ENCODE measurements around the gene ANP32E. TPM values are rescaled to one million over a fixed set of nuclear protein-coding genes. Genes with fewer than 3 reads are reported as not detected.
"Not testable (repeated sequence)": the region's sequence is repeated elsewhere in the genome, so short reads cannot be mapped to it uniquely, and the experiment has no call there.

Gene ANP32E
- total RNA-seq, 2 donors from 2014 or later = 181 to 187 TPM

DNA sequence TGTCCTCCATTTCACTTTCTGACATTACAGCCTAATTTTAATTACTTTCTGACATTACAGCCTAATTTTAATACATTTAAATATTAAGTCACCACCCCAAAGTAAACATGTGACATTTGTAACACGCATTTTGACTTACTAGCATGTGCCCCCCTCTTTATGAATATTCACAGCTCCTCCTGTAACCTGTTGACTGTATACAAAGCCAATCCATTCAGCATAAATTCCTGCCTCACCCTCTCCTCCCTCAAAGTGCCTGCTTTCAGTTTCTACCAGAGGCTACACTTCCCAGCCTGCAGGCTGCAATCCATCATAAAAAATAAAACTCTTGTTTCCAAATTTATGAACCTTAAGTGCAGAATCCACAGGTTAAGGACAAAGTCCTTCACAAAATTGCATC, 39.5 kb downstream of the ANP32E start:
- no peak for DNase-seq (ENCODE audit: low spot score in 2 of 2)
- ATAC-seq = no peak
- no peak overlapping the region for H3K27ac Mint-ChIP-seq
- H3K36me3 Mint-ChIP-seq = no peaks in the 10 kb centered on the region
- no peaks in the 10 kb centered on the region for H3K9me3 Mint-ChIP-seq

DNA sequence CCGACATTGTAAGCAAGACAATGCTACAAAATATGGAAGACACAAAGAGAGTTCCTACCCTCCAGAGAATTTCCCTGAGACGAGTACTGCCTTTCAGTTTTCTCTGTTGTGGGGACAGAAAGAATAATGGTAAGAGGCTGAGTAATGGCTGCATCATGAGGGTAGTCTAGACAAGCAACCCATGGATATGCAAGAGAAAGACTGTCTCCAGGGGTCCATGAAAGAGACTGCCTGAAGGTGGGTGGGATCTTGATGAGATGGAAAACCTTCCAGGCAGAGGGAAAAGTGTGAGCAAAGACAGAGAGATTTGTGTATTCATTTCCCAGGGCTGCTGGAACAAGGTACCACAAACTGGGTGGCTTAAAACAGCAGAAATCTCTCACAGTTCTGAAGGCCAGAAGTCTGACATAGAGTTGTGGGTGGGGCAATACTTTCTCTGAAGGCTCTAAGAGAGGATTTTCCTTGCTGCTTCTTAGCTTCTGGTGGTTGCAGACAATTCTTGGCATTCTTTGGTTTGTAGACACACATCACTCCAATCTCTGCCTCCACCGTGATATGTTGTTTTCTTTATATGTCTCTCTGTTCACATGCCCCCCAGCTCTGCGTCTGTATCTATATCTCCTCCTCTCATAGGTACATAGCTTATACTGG, 41.4 kb downstream of the ANP32E start:
- Mint-ChIP-seq H3K27ac (no peak overlapping the region), H3K9me3 (no peaks in the 10 kb centered on the region), H3K36me3 (no peaks in the 10 kb centered on the region)
- ATAC-seq (no peak), DNase-seq (ENCODE audit: low spot score in 2 of 2) (no peak)

DNA sequence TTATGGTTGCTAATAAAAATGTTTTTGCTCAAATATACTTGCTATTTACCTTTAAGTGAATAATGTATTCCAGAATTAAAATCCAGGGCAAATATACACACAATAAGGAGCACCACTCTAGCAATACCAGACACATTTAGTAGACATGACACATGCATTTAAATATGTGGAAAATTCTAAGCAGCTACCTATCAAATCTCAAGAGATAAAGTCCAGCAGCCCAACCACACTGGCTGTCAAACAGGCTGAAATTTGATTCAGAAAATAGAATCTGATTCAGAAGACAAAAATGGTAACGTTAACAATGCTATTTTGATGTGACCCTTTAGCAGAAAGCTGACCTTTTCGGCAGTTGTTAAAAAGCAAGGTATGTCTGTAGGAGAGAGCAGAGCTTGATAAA, 43.9 kb downstream of the ANP32E start:
- ATAC-seq (no peak), DNase-seq (ENCODE audit: low spot score in 2 of 2) (no peak)
- Mint-ChIP-seq H3K27ac (no peak overlapping the region), H3K9me3 (no peaks in the 10 kb centered on the region), H3K36me3 (no peaks in the 10 kb centered on the region)

DNA sequence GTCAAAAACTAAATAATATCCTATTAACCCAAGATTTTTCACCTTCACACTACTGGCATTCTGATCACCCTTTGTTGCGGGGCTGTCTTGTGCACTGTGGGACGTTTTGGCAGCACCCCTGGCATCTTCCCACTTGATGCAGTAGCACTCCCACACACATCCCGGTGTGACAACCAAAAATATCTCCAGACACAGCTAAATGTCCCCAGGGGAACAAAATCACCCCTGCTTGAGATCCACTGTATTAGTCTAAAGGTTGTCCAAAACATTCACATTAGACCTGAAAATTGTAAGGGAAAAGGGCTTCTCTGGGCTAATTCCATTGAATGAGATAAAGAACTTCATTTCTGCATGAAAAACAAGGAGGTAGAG, 48.4 kb downstream of the ANP32E start:
- DNase-seq (ENCODE audit: low spot score in 2 of 2) = no peak
- H3K36me3 Mint-ChIP-seq = no peaks in the 10 kb centered on the region
- H3K27ac Mint-ChIP-seq = no peak overlapping the region
- no peaks in the 10 kb centered on the region for H3K9me3 Mint-ChIP-seq
- peak; percentile 28 to 55 for ATAC-seq

DNA sequence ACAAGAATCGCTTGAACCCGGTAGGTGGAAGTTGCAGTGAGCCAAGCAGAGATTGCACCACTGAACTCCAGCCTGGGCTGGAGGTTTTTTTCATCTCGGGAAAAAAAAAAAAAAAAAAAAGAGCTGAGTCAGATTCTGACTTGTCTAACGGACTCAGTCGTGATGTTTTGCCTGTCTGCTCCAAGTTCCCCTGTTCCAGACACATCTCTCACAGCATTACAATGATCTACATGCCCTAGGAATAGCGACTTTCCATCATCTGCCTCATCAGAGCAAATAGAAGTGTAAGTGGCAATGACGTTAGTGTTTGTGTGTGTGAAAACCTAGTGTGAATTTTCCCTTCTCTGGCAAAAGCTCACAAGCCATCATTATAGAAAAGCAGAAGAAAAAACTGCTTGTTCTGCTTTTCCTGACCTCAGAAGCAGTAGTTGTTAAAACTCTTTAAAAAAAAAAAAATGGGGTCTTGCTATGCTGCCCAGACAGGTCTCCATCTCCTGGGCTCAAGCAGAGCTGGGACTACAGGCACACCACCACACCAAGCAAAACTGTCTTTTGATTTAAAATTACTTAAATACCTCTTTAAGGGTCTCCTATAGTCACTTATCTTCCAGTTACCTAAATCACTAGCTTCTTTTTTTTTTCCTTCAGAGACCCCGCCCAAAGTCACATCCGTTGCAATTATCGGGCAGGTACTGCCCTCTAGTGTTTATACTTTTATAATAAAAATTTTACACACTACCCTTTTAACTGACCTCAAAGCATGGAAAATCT, 48.9 kb downstream of the ANP32E start:
- H3K9me3 Mint-ChIP-seq = no peaks in the 10 kb centered on the region
- ATAC-seq (peak; percentile 75 to 82), DNase-seq (ENCODE audit: low spot score in 2 of 2) (peak in 1 of 2 donors; percentile 20)
- H3K36me3 Mint-ChIP-seq = no peaks in the 10 kb centered on the region
- H3K27ac Mint-ChIP-seq = peak overlapping the region in 1 of 2 donors; percentile 9

DNA sequence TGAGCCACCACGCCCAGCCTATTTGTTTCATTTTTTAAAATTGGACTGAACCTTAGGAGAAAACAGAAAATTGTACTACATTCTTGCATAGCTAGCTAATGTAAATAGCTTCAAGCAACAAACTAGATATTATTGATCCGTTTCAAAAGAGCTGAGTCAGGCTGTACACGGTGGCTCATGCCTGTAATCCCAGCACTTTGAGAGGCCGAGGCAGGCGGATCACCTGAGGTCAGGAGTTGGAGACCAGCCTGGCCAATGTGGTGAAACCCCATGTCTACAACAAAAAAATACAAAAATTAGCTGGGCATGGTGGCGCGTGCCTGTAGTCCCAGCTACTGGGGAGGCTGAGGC, 49.5 kb downstream of the ANP32E start:
- not testable (repeated sequence) for DNase-seq (ENCODE audit: low spot score in 2 of 2); H3K9me3 Mint-ChIP-seq; H3K36me3 Mint-ChIP-seq; ATAC-seq
- peak overlapping the region in 1 of 2 donors; percentile 9 for H3K27ac Mint-ChIP-seq

DNA sequence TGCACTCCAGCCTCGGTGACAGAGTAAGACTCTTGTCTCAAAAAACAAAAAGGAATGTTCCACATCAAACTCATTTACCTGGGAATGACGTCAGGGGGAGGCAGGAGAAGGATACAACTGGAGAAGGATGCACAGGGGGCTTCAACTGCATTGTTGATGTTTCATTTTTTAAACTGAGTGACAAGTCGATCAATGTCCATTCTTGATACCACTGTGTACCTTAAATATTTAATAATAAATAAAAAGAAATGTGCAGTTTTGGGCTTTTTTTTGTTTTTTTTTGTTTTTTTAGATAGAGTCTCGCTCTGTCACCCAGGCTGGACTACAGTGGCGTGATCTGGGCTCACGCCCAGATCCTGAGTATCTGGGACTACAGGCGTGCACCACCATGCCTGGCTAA, 50.4 kb downstream of the ANP32E start:
- ATAC-seq (no peak), DNase-seq (ENCODE audit: low spot score in 2 of 2) (no peak)
- Mint-ChIP-seq H3K9me3 (no peaks in the 10 kb centered on the region), H3K36me3 (no peaks in the 10 kb centered on the region), H3K27ac (no peak overlapping the region)

DNA sequence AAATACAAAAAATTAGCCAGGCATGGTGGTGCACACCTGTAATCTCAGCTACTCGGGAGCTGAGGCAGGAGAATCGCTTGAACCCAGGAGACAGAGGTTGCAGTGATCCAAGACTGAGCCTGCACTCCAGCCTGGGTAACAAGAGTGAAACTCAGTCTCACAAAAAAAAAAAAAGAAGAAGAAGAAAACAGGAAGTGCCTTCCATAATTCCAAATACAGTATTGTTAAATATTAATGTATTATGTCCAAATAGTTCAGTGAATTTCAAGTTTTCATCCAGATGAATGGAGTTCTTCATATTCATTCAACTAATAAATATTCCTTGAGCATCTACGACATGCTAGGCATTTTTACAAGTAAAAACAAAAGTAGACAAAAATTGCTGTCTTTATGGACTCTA, 52.9 kb downstream of the ANP32E start:
- H3K9me3 Mint-ChIP-seq = no peaks in the 10 kb centered on the region
- ATAC-seq = no peak
- H3K27ac Mint-ChIP-seq = no peak overlapping the region
- no peak for DNase-seq (ENCODE audit: low spot score in 2 of 2)
- no peaks in the 10 kb centered on the region for H3K36me3 Mint-ChIP-seq

DNA sequence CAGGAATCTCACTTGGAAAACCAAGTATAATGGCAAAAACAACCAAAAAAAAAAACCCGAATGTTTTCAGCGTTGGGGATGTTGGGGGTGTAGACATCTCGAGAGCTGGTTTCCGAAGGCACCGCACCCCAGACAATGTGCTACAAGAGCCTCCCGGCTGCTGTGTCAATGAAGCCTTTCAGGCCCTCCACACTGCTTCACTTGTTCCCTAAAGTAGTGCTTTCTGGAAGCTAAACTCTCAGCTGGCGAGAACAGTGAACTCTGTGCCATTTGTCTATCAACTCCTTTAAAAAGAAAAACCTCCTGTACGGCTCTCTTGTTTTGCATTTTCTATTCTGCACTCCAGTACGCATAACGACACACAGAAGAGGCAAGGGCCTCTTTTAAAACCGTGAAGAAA, 53.7 kb downstream of the ANP32E start:
- DNase-seq (ENCODE audit: low spot score in 2 of 2) = no peak
- ATAC-seq = no peak
- Mint-ChIP-seq H3K9me3 (no peaks in the 10 kb centered on the region), H3K27ac (no peak overlapping the region), H3K36me3 (no peaks in the 10 kb centered on the region)

DNA sequence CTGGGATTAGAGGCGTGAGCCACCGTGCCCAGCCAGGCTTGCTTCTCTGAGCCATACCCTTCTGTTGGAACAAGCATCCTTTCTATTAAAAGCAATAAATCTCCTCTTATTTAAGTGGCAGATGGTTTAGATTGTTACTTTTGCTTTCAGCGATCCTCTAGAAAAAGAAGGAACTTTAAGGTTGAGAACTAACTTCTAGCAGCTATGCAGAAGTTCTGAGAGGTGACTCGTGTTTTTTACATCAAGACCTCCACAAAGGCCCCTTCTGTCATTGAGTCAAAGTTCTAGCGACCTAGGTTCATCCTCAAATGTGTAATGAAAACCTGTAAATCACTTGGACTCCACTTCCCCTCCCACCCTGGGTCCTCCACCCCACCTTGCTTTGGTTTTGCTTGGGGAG, 55.4 kb downstream of the ANP32E start:
- DNase-seq (ENCODE audit: low spot score in 2 of 2) (no peak), ATAC-seq (no peak)
- H3K9me3 Mint-ChIP-seq = no peaks in the 10 kb centered on the region
- H3K27ac Mint-ChIP-seq = no peak overlapping the region
- H3K36me3 Mint-ChIP-seq = no peaks in the 10 kb centered on the region

DNA sequence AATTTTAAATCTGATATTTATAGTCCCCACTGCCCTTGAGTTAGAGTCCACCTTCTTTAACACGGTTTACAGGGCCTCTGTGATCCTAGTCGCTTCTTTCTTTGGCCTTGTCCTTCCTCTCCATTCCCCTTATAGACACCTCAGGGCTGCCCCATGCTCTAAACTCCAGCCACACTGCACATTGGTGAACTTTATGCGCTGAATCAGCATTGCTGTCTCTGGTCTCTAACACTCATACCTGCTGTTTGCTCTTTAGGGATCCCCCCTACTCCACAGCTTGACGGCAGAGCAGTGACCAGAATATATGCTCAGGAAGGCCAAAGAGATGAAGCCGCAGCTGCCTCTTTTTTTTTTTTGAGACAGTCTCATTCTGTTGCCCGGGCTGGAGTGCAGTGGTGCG, 56.0 kb downstream of the ANP32E start:
- DNase-seq (ENCODE audit: low spot score in 2 of 2) (no peak), ATAC-seq (no peak)
- H3K9me3 Mint-ChIP-seq = no peaks in the 10 kb centered on the region
- no peak overlapping the region for H3K27ac Mint-ChIP-seq
- H3K36me3 Mint-ChIP-seq = no peaks in the 10 kb centered on the region

DNA sequence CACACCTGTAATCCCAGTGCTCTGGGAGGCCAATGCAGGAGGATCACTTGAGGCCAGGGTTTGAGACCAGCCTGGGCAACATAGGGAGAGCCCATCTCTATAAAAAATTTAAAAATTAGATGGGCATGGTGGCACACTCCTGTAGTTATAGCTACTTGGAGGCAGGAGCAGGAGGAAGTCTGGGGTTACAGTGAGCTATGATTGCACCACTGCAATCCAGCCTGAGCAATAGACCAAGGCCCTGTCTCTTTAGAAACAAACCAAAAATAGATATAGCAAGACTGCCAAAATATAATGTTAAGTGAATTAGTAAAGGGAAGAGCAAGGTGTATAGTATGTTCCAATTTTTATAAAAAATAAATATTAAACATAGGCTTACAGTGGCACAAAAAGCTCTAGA, 57.4 kb downstream of the ANP32E start:
- ATAC-seq = no peak
- no peak for DNase-seq (ENCODE audit: low spot score in 2 of 2)
- no peak overlapping the region for H3K27ac Mint-ChIP-seq
- H3K9me3 Mint-ChIP-seq = no peaks in the 10 kb centered on the region
- H3K36me3 Mint-ChIP-seq = no peaks in the 10 kb centered on the region

DNA sequence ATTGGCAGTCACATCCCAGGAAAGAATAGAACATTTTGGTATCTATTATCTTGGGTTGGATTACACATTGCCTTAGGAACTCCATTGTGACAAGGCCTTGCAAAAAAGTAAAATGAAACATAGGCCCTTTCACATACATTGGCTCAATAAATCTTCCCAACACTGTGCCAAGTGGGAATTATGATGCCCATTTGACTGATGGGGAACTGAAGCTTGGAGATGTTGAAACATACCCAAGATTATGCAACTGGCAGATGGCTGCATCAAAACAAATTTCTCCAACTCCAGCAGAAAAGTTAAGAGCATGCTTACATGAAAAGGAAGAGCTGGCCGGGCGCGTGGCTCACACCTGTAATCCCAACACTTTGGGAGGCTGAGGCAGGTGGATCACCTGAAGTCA, 59.3 kb downstream of the ANP32E start:
- DNase-seq (ENCODE audit: low spot score in 2 of 2) = no peak
- Mint-ChIP-seq H3K27ac (no peak overlapping the region), H3K9me3 (no peaks in the 10 kb centered on the region), H3K36me3 (no peaks in the 10 kb centered on the region)
- no peak for ATAC-seq

DNA sequence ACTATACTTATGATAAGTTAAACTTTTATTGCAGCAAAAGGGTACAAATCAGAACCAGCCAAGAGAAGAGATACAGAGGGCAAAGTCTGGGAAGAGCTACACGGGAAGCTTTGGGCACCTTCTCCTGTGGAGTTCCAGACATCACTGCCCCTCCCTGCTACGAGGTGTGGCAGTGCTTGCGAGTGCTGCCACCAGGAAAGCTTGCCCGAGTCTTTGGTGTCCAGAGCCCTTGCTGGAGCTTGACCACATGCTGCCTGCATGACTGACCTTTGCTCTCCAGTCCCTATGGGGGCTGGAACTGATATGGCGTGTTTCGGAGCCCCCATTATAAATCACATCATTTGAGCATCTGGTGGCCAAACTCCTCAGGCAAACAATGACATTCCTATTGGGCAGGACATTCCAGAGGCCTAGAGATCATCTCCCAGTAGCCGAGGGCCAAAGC, 62.7 kb downstream of the ANP32E start:
- Mint-ChIP-seq H3K27ac (no peak overlapping the region), H3K36me3 (no peaks in the 10 kb centered on the region), H3K9me3 (no peaks in the 10 kb centered on the region)
- ATAC-seq (no peak), DNase-seq (ENCODE audit: low spot score in 2 of 2) (no peak)

DNA sequence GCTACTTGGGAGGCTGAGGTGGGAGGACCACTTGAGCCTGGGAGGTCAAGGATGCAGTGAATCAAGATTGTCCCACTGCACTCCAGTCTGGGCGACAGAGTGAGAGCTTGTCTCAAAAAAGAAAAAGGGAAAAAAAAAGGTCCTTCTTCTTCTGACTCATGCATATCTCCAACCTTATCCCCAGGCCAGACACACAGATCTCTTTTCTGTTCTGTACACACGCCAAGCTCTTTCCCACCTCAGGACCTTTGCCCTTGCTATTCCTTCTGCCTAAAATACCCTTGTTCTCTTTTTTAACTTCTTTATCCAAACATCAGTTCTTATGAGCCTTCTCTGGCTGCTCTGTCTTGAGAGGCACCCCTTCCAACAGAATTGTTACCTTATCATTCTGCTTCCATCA, 64.1 kb downstream of the ANP32E start:
- DNase-seq (ENCODE audit: low spot score in 2 of 2) (no peak), ATAC-seq (no peak)
- peak overlapping the region in 1 of 2 donors; percentile 2 for H3K27ac Mint-ChIP-seq
- H3K36me3 Mint-ChIP-seq = no peaks in the 10 kb centered on the region
- H3K9me3 Mint-ChIP-seq = no peaks in the 10 kb centered on the region

DNA sequence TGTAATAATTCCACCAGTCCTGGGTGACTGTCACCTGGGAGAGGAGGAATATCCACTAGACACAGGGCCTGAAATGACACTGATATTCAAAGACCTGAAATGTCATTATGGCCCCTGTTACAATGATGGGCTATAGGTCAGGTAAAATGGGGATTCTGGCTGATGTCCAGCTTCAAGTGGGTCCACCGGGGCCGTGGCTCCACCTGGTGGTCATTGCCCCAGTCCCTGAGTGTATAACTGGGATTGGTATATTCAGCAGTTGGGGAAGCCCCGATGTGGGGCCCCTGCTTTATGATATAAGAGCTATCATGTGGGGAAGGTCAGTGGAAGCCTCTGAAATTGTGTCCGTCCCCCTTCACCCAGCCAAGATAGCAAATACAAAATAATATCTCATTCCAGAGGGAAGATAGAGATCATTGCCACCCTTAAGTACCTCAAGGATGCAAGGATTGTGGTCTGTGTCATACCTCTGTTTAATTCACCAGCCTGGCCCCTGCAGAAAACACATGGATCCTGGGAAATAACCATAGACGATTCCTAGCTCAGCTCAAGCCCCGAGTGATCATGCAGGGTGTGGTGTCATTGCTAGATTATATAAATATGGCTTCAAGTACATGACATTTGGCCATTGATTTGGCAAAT, 66.8 kb downstream of the ANP32E start:
- peak in 1 of 2 donors; percentile 56 for DNase-seq (ENCODE audit: low spot score in 2 of 2)
- H3K9me3 Mint-ChIP-seq = no peaks in the 10 kb centered on the region
- no peak overlapping the region for H3K27ac Mint-ChIP-seq
- peak; percentile 67 to 82 for ATAC-seq
- H3K36me3 Mint-ChIP-seq = no peaks in the 10 kb centered on the region

Measured in activated naive CD4-positive, alpha-beta T cell treated with anti-CD3 and anti-CD28 coated beads, Interleukin-2, amount 50 U/mL, for 72 hours (primary cell).